Measurements from ENCODE around the gene GPC6. TPM values are rescaled to one million over a fixed set of nuclear protein-coding genes. Genes with fewer than 3 reads are reported as not detected.

Gene GPC6
- total RNA-seq, 1 donor from 2014 or later, result 16.1 TPM

- no peak for DNase-seq (ENCODE audit: low spot score)
- Mint-ChIP-seq H3K9me3 (ENCODE audit: unreplicated experiment) (no peaks in the 10 kb centered on the region), H3K4me3 (ENCODE audit: unreplicated experiment) (no peak overlapping the region), H3K27ac (ENCODE audit: unreplicated experiment) (no peak overlapping the region), H3K36me3 (ENCODE audit: low read depth, unreplicated experiment) (no peaks in the 10 kb centered on the region), H3K4me1 (ENCODE audit: unreplicated experiment) (no peaks in the 10 kb centered on the region), H3K27me3 (ENCODE audit: unreplicated experiment) (no peaks in the 10 kb centered on the region)
- TF ChIP-seq CTCF (IDR thresholded peaks at IDR 0.05; ENCODE audit: unreplicated experiment), result no peak
Measured at GRCh38 chr13:93550236-93550635, 323.6 kb downstream of the GPC6 start.

- Mint-ChIP-seq H3K9me3 (ENCODE audit: unreplicated experiment) (no peaks in the 10 kb centered on the region), H3K4me3 (ENCODE audit: unreplicated experiment) (no peak overlapping the region), H3K27me3 (ENCODE audit: unreplicated experiment) (no peaks in the 10 kb centered on the region), H3K27ac (ENCODE audit: unreplicated experiment) (no peak overlapping the region), H3K36me3 (ENCODE audit: low read depth, unreplicated experiment) (no peaks in the 10 kb centered on the region), H3K4me1 (ENCODE audit: unreplicated experiment) (no peaks in the 10 kb centered on the region)
- DNase-seq (ENCODE audit: low spot score), result no peak
- TF ChIP-seq CTCF (IDR thresholded peaks at IDR 0.05; ENCODE audit: unreplicated experiment), result no peak
Measured at GRCh38 chr13:93552596-93552995, 326.0 kb downstream of the GPC6 start.

GRCh38 chr13:93554514-93554913 is 327.9 kb downstream of the GPC6 start:
- H3K4me1 Mint-ChIP-seq (ENCODE audit: unreplicated experiment), result no peaks in the 10 kb centered on the region

GRCh38 chr13:93558637-93559036 is 332.0 kb downstream of the GPC6 start:
- Mint-ChIP-seq H3K36me3 (ENCODE audit: low read depth, unreplicated experiment) (no peaks in the 10 kb centered on the region), H3K27me3 (ENCODE audit: unreplicated experiment) (no peaks in the 10 kb centered on the region), H3K9me3 (ENCODE audit: unreplicated experiment) (no peaks in the 10 kb centered on the region), H3K27ac (ENCODE audit: unreplicated experiment) (no peak overlapping the region), H3K4me3 (ENCODE audit: unreplicated experiment) (no peak overlapping the region), H3K4me1 (ENCODE audit: unreplicated experiment) (no peaks in the 10 kb centered on the region)
- no peak for DNase-seq (ENCODE audit: low spot score)
- no peak for TF ChIP-seq CTCF (IDR thresholded peaks at IDR 0.05; ENCODE audit: unreplicated experiment)

More at GRCh38 chr13:93554514-93554913, 327.9 kb downstream of the GPC6 start:
- no peak overlapping the region for H3K27ac Mint-ChIP-seq (ENCODE audit: unreplicated experiment)
- no peak for TF ChIP-seq CTCF (IDR thresholded peaks at IDR 0.05; ENCODE audit: unreplicated experiment)
- no peaks in the 10 kb centered on the region for H3K27me3 Mint-ChIP-seq (ENCODE audit: unreplicated experiment)
- no peaks in the 10 kb centered on the region for H3K36me3 Mint-ChIP-seq (ENCODE audit: low read depth, unreplicated experiment)
- no peaks in the 10 kb centered on the region for H3K9me3 Mint-ChIP-seq (ENCODE audit: unreplicated experiment)
- H3K4me3 Mint-ChIP-seq (ENCODE audit: unreplicated experiment), result no peak overlapping the region
- DNase-seq (ENCODE audit: low spot score), result no peak

GRCh38 chr13:93559718-93560117 is 333.1 kb downstream of the GPC6 start:
- H3K9me3 Mint-ChIP-seq (ENCODE audit: unreplicated experiment), result no peaks in the 10 kb centered on the region
- H3K36me3 Mint-ChIP-seq (ENCODE audit: low read depth, unreplicated experiment), result no peaks in the 10 kb centered on the region
- TF ChIP-seq CTCF (IDR thresholded peaks at IDR 0.05; ENCODE audit: unreplicated experiment), result no peak
- H3K27ac Mint-ChIP-seq (ENCODE audit: unreplicated experiment), result no peak overlapping the region
- H3K27me3 Mint-ChIP-seq (ENCODE audit: unreplicated experiment), result no peaks in the 10 kb centered on the region
- no peak overlapping the region for H3K4me3 Mint-ChIP-seq (ENCODE audit: unreplicated experiment)
- no peak for DNase-seq (ENCODE audit: low spot score)
- no peaks in the 10 kb centered on the region for H3K4me1 Mint-ChIP-seq (ENCODE audit: unreplicated experiment)

All from endothelial cell (in vitro differentiated cells).